ENCODE measurements around the gene LYPD1. TPM values are rescaled to one million over a fixed set of nuclear protein-coding genes. Genes with fewer than 3 reads are reported as not detected.

Gene LYPD1
- total RNA-seq, 1 donor from 2014 or later = not detected

DNA sequence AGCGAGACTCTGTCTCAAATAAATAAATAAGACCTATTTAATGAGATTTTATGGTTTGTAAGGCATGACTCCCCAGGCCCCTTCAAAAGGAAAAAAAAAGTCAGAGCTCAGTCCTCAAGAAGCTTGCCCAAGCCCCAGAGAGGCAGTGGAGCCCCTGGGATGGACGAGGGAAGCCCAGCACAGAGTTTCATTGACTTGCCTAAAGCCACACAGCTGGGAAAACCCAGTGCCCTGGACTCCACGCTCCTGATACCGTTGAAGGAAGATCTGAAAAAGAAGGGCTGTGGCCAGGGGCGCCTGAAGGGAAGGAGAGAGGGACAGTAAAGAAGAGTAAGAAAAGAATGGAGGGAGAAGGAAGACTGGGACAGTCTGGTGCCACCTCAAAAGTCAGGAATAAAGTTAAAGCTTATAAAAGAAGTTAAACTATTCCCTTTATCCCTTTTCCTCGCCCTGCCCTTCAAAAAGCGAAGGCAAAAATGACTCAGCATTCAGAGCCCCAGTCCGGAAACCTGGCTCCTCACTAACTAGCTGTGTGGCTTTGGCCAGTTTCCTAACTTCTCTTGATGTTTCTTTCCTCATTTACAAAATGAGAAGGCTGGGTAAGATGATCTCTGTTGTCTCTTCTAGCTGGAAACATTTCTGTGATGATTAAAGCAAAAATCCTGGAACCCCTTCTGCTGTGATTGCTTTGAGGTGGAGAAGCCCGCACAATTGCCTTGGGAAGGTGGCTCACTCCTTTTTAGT lies 46.7 kb downstream of the LYPD1 start:
- TF ChIP-seq, protein P1, sequence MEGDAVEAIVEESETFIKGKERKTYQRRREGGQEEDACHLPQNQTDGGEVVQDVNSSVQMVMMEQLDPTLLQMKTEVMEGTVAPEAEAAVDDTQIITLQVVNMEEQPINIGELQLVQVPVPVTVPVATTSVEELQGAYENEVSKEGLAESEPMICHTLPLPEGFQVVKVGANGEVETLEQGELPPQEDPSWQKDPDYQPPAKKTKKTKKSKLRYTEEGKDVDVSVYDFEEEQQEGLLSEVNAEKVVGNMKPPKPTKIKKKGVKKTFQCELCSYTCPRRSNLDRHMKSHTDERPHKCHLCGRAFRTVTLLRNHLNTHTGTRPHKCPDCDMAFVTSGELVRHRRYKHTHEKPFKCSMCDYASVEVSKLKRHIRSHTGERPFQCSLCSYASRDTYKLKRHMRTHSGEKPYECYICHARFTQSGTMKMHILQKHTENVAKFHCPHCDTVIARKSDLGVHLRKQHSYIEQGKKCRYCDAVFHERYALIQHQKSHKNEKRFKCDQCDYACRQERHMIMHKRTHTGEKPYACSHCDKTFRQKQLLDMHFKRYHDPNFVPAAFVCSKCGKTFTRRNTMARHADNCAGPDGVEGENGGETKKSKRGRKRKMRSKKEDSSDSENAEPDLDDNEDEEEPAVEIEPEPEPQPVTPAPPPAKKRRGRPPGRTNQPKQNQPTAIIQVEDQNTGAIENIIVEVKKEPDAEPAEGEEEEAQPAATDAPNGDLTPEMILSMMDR (IDR thresholded peaks at IDR 0.05) = no peak
- intact Hi-C loops (cut with DNase I) = no loop called here
- H3K4me1 ChIP-seq = no peaks in the 10 kb centered on the region

DNA sequence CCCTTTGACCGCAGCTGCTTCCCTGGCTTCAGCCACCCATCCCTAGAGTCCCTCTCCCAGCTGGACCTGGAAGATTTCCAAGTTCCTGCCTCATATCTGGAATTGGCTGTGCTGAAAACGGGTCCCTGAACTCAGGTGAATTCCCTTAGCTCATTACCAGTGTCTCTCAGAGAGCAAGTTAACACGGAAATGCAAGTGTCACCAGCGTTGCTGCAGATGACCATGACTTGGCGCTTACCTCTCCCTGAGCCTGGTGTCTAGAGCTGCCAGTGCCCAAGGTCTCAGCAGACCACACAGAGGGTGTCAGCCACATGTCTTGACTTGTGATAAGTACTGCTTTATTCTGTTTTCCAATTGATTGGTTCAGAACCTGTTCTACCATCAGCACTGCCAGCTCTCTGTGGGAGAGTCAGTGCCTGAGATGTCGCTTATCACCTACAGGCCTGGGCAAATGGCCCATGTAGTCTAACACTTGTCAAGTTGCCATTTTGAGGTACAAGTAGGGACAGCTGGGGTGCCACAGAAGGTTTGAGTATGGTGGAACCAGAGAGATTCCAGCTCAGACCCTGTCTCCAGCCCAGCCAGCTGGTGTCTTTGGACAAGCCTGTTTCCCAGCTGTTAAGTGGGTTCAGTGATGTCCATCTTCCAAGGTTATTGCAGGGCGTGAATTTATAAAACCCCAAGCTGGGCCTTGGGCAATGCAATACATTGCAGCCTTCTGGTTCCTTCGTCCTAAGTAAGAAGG lies 48.7 kb downstream of the LYPD1 start:
- TF ChIP-seq, protein P1 (IDR thresholded peaks at IDR 0.05) = no peak
- no peaks in the 10 kb centered on the region for H3K9me3 ChIP-seq
- no peaks in the 10 kb centered on the region for H3K36me3 ChIP-seq
- H3K4me1 ChIP-seq = no peaks in the 10 kb centered on the region
- intact Hi-C loops (cut with DNase I) = no loop called here
- H3K27ac ChIP-seq = no peak overlapping the region
- H3K4me3 ChIP-seq = no peak overlapping the region
- no peaks in the 10 kb centered on the region for H3K27me3 ChIP-seq
- DNase-seq (ENCODE audit: low spot score in 2 of 2) = no peak

More for the DNA sequence above, 46.7 kb downstream of the LYPD1 start:
- H3K27ac ChIP-seq = no peak overlapping the region
- DNase-seq (ENCODE audit: low spot score in 2 of 2) = no peak
- no peaks in the 10 kb centered on the region for H3K9me3 ChIP-seq
- no peaks in the 10 kb centered on the region for H3K27me3 ChIP-seq
- H3K4me3 ChIP-seq = no peak overlapping the region
- no peaks in the 10 kb centered on the region for H3K36me3 ChIP-seq

DNA sequence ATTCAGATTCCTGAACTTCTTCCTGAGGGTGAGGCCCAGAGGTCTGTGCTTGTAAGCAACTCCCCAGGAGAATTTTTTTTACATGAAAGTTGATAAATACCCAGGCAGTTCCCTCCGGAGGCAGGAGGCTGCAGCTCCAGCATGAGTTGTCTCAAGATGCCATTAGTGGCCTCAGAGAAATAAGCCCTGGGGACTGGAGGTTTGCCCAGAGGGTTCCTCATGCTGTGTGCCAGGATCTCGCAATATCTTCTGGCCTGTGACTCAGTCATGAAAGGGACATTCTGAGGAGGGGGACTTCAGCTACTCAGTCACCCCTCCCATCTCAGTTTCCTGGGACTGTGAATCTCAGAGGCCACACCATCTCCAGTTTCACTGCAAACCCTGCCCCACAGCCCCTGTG lies 49.9 kb downstream of the LYPD1 start:
- no peak overlapping the region for H3K27ac ChIP-seq
- TF ChIP-seq, protein P1 (IDR thresholded peaks at IDR 0.05) = no peak
- H3K27me3 ChIP-seq = no peaks in the 10 kb centered on the region
- H3K9me3 ChIP-seq = no peaks in the 10 kb centered on the region
- no peak overlapping the region for H3K4me3 ChIP-seq
- DNase-seq (ENCODE audit: low spot score in 2 of 2) = no peak
- intact Hi-C loops (cut with DNase I) = no loop called here
- no peaks in the 10 kb centered on the region for H3K4me1 ChIP-seq
- no peaks in the 10 kb centered on the region for H3K36me3 ChIP-seq

DNA sequence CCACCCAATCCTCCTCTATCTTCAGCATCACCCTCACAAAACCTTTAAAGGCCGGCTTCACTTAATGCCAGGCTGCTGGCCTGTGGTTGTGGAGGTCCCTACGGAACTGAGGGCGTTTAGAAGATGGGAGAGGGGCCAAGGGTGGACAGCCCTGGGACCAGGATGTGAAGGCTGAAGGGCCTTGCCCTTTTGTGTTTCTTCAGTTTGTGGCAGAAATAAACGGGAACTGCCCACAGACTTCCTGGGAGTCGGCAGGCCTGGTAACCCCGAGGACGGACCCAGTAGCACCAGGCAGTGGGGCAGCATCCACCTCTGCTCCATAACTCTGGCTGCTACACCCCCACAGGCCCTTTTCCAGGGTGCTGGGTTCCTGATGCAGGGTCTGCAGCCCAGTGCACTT lies 51.3 kb downstream of the LYPD1 start:
- intact Hi-C loops (cut with DNase I) = no loop called here
- TF ChIP-seq, protein P1 (IDR thresholded peaks at IDR 0.05) = no peak
- H3K9me3 ChIP-seq = no peaks in the 10 kb centered on the region
- H3K27me3 ChIP-seq = no peaks in the 10 kb centered on the region
- no peak overlapping the region for H3K27ac ChIP-seq
- no peak overlapping the region for H3K4me3 ChIP-seq
- no peak for DNase-seq (ENCODE audit: low spot score in 2 of 2)
- H3K36me3 ChIP-seq = no peaks in the 10 kb centered on the region
- H3K4me1 ChIP-seq = no peaks in the 10 kb centered on the region

DNA sequence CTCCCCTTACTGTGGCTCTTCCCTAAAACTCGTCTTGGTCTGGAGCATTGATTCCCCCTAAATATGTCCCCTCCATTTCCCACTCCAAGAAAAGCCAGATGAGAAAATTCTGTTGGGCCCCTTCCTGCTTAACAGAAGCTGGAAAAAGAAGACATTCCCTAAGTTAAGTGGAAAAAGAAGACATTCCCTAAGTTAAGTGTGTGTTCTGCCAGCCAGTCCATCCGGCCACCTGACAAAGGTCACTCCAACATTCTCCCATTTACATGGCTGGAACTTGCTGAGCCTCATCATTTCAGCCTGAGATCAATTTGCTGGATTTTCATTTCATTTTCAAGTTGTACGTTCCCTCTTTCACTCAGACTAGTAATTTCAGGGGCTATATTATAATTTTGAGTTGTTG lies 52.0 kb downstream of the LYPD1 start:
- DNase-seq (ENCODE audit: low spot score in 2 of 2) = no peak
- TF ChIP-seq, protein P1 (IDR thresholded peaks at IDR 0.05) = no peak
- Histone ChIP-seq H3K9me3 (no peaks in the 10 kb centered on the region), H3K4me3 (no peak overlapping the region), H3K4me1 (no peaks in the 10 kb centered on the region), H3K27ac (no peak overlapping the region), H3K27me3 (no peaks in the 10 kb centered on the region), H3K36me3 (no peaks in the 10 kb centered on the region)
- intact Hi-C loops (cut with DNase I) = no loop called here

Measured in ascending aorta (tissue), 2 donors.